GM12872 (cell line): ENCODE measurements around the gene SCIN.

ENCODE experiments used
- CTCF ChIP-seq: IDR thresholded peaks from 3 replicates; pipeline ENCODE4 v1.5.1; 2011; ENCODE audit warnings: low read depth, mild to moderate bottlenecking, low read length, moderate library complexity; ENCODE audit not compliant: insufficient read depth

The SCIN gene

GRCh38 chr7:12706900-12707536, 136.5 kb downstream of the SCIN start:
- no peak for TF ChIP-seq CTCF

GRCh38 chr7:12708314-12708713, 137.8 kb downstream of the SCIN start:
- no peak for TF ChIP-seq CTCF
